ENCODE measurements around the gene DDX39B.

The DDX39B gene

GRCh38 chr6:31573239-31574105 lies 31.7 kb upstream of the DDX39B start:
- no peak overlapping the region for H3K27ac ChIP-seq
- TF ChIP-seq ZFX (IDR thresholded peaks at IDR 0.05; ENCODE audit: borderline replicate concordance): no peak
- TF ChIP-seq, protein P1, sequence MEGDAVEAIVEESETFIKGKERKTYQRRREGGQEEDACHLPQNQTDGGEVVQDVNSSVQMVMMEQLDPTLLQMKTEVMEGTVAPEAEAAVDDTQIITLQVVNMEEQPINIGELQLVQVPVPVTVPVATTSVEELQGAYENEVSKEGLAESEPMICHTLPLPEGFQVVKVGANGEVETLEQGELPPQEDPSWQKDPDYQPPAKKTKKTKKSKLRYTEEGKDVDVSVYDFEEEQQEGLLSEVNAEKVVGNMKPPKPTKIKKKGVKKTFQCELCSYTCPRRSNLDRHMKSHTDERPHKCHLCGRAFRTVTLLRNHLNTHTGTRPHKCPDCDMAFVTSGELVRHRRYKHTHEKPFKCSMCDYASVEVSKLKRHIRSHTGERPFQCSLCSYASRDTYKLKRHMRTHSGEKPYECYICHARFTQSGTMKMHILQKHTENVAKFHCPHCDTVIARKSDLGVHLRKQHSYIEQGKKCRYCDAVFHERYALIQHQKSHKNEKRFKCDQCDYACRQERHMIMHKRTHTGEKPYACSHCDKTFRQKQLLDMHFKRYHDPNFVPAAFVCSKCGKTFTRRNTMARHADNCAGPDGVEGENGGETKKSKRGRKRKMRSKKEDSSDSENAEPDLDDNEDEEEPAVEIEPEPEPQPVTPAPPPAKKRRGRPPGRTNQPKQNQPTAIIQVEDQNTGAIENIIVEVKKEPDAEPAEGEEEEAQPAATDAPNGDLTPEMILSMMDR (IDR thresholded peaks at IDR 0.05): no peak

GRCh38 chr6:31572041-31572911 lies 30.5 kb upstream of the DDX39B start, which contains the start of gene LTA:
Gene LTA (plus strand): TSS chr6:31572289. CDS start chr6:31572743, 454 bp downstream.
- no peak for TF ChIP-seq ZFX (IDR thresholded peaks at IDR 0.05; ENCODE audit: borderline replicate concordance)
- TF ChIP-seq, protein P1 (IDR thresholded peaks at IDR 0.05): no peak
- no peak within 1 kb of the TSS for H3K27ac ChIP-seq

DNA sequence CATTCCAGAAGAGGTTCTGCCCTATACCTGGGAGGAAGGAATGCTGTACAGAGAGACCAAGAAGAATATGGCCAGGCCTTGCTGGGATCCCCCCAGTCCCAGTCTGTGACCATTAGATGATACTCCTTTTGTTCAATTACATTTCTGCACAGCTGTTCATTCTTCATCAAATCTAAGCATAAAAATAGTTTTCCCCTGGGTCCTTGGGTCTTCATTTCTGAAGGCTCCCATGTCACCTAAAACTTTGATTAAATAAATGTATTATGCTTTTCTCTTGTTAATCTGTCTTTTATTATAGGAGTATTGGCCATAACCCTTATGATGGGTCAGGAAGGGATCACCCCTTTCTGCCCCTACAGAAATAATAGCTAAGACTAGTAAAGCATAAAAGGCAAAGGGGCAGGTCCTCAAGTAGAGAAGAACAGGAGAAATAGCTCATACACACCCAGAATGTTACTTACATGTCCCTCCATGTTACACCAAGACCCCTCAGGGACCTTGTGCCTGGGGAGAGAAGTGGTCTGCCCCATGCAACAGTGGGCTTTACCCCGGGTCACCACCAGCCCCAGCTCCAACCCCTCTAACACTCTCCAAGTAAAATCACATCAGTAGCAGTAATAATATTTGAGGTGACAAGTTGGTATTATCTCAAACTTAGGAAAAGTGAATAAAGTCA lies 28.2 kb upstream of the DDX39B start:
- no peak overlapping the region for H3K27ac ChIP-seq
- TF ChIP-seq ZFX (IDR thresholded peaks at IDR 0.05; ENCODE audit: borderline replicate concordance): no peak
- TF ChIP-seq, protein P1 (IDR thresholded peaks at IDR 0.05): no peak

GRCh38 chr6:31568537-31568961 lies 26.7 kb upstream of the DDX39B start:
- no peak for TF ChIP-seq ZFX (IDR thresholded peaks at IDR 0.05; ENCODE audit: borderline replicate concordance)
- TF ChIP-seq, protein P1 (IDR thresholded peaks at IDR 0.05): no peak
- H3K27ac ChIP-seq: no peak overlapping the region

GRCh38 chr6:31567531-31568370 lies 25.9 kb upstream of the DDX39B start:
- TF ChIP-seq, protein P1 (IDR thresholded peaks at IDR 0.05): no peak
- TF ChIP-seq ZFX (IDR thresholded peaks at IDR 0.05; ENCODE audit: borderline replicate concordance): no peak
- no peak overlapping the region for H3K27ac ChIP-seq

GRCh38 chr6:31560697-31561058 lies 18.9 kb upstream of the DDX39B start:
- no peak overlapping the region for H3K27ac ChIP-seq
- no peak for TF ChIP-seq ZFX (IDR thresholded peaks at IDR 0.05; ENCODE audit: borderline replicate concordance)
- TF ChIP-seq, protein P1 (IDR thresholded peaks at IDR 0.05): no peak
